LNCAP (cell line): ENCODE results near the gene SFXN3.

Source experiments
- TF ChIP-seq, protein P1 (sequence below): fragments of 450-650 bp; IDR thresholded peaks from 2 replicates; pipeline ENCODE4 v1.5.1; 2017; ENCODE audit warnings: mild to moderate bottlenecking

SFXN3 gene

DNA sequence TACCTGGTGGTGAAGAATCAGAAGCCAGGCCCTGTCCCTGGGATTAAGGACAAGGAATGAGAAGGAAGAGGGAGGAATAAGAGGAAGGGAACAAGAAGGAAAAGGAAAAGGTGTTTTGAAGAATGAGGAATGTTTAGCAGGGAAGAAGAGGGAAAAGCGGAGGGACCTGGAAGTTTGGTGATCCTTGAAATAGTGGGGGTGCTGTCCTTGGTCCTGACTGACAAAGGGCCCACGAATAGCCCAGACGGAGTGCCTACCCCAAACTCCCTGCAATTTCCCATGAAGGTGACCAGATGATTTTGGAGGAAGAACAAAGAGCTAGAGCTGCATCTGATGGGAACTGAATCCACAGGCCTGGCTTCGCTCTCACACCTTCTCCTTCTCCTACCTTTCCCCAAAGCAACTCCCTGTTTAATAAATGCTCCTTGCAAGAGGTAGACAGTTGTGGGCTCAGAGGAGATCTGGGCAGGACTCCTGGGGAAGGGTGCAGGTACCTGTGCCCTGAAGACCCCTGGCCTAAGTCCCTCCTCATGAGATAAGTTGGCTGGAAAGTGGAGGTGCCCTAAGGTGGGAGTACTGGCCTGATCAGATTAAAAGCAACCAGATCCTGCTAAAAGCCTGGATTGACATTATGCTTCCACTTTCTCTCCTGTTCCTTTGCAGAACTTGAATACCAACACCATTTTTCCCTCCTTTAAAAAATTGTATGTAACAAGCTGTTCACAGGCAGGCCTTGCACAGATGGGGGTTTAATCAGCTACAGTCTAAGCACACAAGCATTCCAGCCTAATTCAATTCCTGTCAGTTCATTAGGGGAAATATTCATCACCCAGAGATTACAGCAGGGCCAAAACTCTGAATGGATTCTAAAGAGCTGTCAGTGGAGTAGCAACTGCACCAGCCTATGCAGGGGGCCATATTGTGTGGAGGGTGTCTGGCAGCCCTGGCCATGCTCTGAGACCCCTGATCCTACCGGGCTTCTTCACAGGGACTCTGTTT lies 50.2 kb downstream of the SFXN3 start:
- TF ChIP-seq, protein P1, sequence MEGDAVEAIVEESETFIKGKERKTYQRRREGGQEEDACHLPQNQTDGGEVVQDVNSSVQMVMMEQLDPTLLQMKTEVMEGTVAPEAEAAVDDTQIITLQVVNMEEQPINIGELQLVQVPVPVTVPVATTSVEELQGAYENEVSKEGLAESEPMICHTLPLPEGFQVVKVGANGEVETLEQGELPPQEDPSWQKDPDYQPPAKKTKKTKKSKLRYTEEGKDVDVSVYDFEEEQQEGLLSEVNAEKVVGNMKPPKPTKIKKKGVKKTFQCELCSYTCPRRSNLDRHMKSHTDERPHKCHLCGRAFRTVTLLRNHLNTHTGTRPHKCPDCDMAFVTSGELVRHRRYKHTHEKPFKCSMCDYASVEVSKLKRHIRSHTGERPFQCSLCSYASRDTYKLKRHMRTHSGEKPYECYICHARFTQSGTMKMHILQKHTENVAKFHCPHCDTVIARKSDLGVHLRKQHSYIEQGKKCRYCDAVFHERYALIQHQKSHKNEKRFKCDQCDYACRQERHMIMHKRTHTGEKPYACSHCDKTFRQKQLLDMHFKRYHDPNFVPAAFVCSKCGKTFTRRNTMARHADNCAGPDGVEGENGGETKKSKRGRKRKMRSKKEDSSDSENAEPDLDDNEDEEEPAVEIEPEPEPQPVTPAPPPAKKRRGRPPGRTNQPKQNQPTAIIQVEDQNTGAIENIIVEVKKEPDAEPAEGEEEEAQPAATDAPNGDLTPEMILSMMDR: no peak

DNA sequence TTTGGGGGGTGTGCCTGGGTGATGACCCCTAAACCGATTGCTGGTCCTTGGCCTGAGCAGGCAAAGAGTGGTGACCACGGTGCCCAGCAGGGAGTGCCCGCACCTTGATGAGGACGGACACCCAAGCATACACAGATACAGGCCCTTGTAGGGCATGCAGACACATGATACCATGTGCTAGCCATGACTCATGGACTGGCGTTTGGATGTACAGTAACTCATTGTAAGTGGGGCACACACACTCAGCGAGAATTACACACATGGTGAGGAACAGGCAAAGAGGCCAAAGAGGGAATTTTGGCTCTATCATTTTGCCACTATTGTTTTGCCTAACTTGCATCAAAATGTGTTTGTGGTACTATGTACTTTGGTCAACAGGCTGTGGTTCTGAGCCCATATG lies 54.8 kb downstream of the SFXN3 start:
- TF ChIP-seq, protein P1: no peak

DNA sequence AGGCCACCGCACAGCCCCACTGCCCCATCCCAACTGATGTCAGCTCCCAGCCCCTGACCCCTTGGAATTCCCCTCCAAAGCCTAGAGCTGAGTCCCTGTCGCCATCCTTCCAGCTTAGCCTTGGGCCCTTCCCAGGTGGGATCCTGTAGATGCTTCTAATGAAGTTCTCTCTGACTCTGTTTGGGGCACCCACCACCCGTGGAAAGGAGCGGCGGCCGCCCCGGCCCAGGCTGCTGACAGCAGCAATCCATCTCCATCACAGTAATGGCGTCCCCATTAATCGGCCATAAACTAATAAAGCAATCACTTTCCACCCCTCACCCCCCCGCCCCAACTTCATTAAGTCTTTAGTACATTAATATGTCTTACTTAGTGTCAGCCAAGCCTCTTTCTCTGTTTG lies 56.3 kb downstream of the SFXN3 start:
- TF ChIP-seq, protein P1: no peak

DNA sequence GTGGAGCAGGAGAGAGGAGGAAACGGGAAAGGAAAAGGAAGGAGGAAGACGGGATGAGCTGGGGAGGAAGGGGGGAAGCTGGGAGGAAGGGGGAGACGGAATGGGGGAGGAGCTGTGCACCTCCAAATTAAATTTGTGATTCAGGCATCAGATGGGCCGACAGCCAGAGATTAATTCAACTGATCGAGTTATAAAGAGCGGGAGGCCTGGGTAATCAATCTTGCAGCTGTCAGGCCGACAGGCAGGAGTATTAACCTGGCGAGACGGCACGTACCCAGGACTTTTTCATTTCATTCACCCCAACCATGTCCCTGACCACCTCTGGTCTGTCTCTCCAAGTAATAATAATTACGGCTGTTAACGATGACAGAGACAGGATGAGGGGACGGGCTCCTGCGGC lies 56.9 kb downstream of the SFXN3 start:
- TF ChIP-seq, protein P1: no peak

DNA sequence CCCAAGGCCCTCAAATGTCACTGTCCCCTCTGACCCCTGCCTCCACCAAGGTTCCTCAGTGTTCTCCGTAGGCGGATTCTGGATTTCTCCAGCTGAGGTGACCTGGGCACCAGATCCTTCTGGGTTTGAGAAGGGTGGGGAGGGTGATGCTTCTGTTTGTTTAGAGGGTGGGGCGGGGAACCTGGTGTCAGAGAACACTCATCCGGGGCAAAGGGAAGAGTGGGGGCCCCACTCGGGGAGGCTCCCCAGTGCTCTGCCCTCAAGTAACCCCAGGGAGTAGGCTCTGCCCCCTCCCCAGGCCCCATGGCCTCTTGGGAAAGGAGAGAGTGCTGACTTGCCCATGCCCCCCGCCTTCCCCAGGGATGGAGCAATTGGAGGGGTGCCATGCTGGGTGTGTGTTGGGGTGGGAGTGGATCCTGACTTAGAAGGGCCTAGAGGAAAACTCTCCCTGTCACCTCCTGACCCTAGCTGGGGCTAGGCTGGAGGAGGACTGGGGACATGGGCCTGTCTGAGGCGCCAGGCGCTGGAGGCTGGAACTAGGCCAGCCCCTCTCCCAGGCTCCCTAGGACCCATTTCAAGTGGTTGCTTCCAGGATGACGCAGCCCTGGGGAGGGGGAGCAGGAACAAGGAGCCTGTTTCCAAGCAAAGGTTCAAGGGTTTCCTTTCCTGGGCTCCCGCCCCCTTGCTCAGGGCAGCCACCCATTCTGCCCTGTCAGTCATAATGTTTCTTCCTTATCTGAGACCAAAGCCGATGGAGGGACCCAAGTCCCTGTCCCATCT lies 58.7 kb downstream of the SFXN3 start:
- TF ChIP-seq, protein P1: no peak

DNA sequence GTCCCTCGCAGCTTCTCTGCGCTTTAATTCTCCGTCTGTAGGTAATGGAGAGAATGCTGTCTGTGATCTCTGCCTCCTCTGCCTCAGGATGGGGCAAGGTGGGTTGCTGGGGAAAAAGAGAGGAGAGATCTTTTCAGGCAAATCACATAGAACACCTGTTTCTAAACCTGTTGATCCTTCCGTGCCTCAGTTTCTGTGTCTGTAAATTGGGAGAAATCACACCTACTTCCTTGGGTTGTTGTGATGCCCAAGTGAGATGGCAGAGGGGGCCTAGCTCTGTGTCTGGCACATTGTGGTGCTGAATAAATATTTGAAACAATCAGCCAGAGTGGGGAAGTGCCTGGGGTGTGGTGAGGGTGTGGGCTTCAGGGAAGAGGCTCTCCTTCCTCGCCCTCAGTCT lies 59.6 kb downstream of the SFXN3 start:
- TF ChIP-seq, protein P1: no peak
